ENCODE results near the gene CD300LF.

Gene CD300LF

GRCh38 chr17:74715144-74715543, 2.4 kb upstream of the CD300LF start:
- TF ChIP-seq CTCF (IDR thresholded peaks at IDR 0.05; ENCODE audit: low read length), result no peak
- no peak for TF ChIP-seq EZH2 (IDR thresholded peaks at IDR 0.05; ENCODE audit: borderline replicate concordance, low read length)
- Histone ChIP-seq H3K79me2 (ENCODE audit: insufficient read depth, low read length) (no peaks in the 10 kb centered on the region), H3K27ac (ENCODE audit: low read depth, low read length, poor library complexity, severe bottlenecking) (no peak overlapping the region), H3K27me3 (ENCODE audit: insufficient read depth, low read length) (no peaks in the 10 kb centered on the region), H3K9ac (ENCODE audit: low read length) (no peak overlapping the region), H3F3A (ENCODE audit: insufficient read depth, low read length) (no peaks in the 10 kb centered on the region), H2AFZ (ENCODE audit: low read length) (no peak overlapping the region), H3K9me3 (ENCODE audit: low read length) (no peaks in the 10 kb centered on the region), H3K4me2 (ENCODE audit: low read length) (no peak overlapping the region), H3K4me3 (ENCODE audit: low read depth, low read length, poor library complexity, severe bottlenecking) (no peak overlapping the region), H3K9me2 (ENCODE audit: low read depth, low read length) (no peaks in the 10 kb centered on the region), H3K4me1 (ENCODE audit: insufficient read depth, low read length, severe bottlenecking) (no peaks in the 10 kb centered on the region), H4K20me1 (ENCODE audit: insufficient read depth, low read length) (no peaks in the 10 kb centered on the region), H3K36me3 (ENCODE audit: insufficient read depth, low read length) (no peaks in the 10 kb centered on the region)

GRCh38 chr17:74713171-74713755, 540 bp upstream of the CD300LF start:
- no peaks in the 10 kb centered on the region for H3K9me2 ChIP-seq (ENCODE audit: low read depth, low read length)
- H3K9ac ChIP-seq (ENCODE audit: low read length), result no peak overlapping the region
- TF ChIP-seq CTCF (IDR thresholded peaks at IDR 0.05; ENCODE audit: low read length) (no peak), EZH2 (IDR thresholded peaks at IDR 0.05; ENCODE audit: borderline replicate concordance, low read length) (no peak)

GRCh38 chr17:74712301-74712700, 422 bp downstream of the CD300LF start:
- Histone ChIP-seq H2AFZ (ENCODE audit: low read length) (no peak overlapping the region), H3K4me3 (ENCODE audit: low read depth, low read length, poor library complexity, severe bottlenecking) (no peak overlapping the region), H3K79me2 (ENCODE audit: insufficient read depth, low read length) (no peaks in the 10 kb centered on the region), H3K27me3 (ENCODE audit: insufficient read depth, low read length) (no peaks in the 10 kb centered on the region), H3K9me2 (ENCODE audit: low read depth, low read length) (no peaks in the 10 kb centered on the region), H3K9me3 (ENCODE audit: low read length) (no peaks in the 10 kb centered on the region), H3K4me2 (ENCODE audit: low read length) (no peak overlapping the region), H3K4me1 (ENCODE audit: insufficient read depth, low read length, severe bottlenecking) (no peaks in the 10 kb centered on the region), H4K20me1 (ENCODE audit: insufficient read depth, low read length) (no peaks in the 10 kb centered on the region), H3K36me3 (ENCODE audit: insufficient read depth, low read length) (no peaks in the 10 kb centered on the region), H3F3A (ENCODE audit: insufficient read depth, low read length) (no peaks in the 10 kb centered on the region), H3K9ac (ENCODE audit: low read length) (no peak overlapping the region), H3K27ac (ENCODE audit: low read depth, low read length, poor library complexity, severe bottlenecking) (no peak overlapping the region)
- TF ChIP-seq CTCF (IDR thresholded peaks at IDR 0.05; ENCODE audit: low read length) (no peak), EZH2 (IDR thresholded peaks at IDR 0.05; ENCODE audit: borderline replicate concordance, low read length) (no peak)

More at GRCh38 chr17:74713171-74713755, 540 bp upstream of the CD300LF start:
- Histone ChIP-seq H3K4me3 (ENCODE audit: low read depth, low read length, poor library complexity, severe bottlenecking) (no peak overlapping the region), H3K4me2 (ENCODE audit: low read length) (no peak overlapping the region), H3F3A (ENCODE audit: insufficient read depth, low read length) (no peaks in the 10 kb centered on the region), H2AFZ (ENCODE audit: low read length) (no peak overlapping the region), H3K27me3 (ENCODE audit: insufficient read depth, low read length) (no peaks in the 10 kb centered on the region), H3K4me1 (ENCODE audit: insufficient read depth, low read length, severe bottlenecking) (no peaks in the 10 kb centered on the region), H4K20me1 (ENCODE audit: insufficient read depth, low read length) (no peaks in the 10 kb centered on the region), H3K9me3 (ENCODE audit: low read length) (no peaks in the 10 kb centered on the region), H3K27ac (ENCODE audit: low read depth, low read length, poor library complexity, severe bottlenecking) (no peak overlapping the region), H3K36me3 (ENCODE audit: insufficient read depth, low read length) (no peaks in the 10 kb centered on the region), H3K79me2 (ENCODE audit: insufficient read depth, low read length) (no peaks in the 10 kb centered on the region)

All from OCI-LY1 (cell line).